Measurements from ENCODE around the gene OTOF.

- TF ChIP-seq CTCF (IDR thresholded peaks at IDR 0.05): no peak
- TF ChIP-seq POLR2A (IDR thresholded peaks at IDR 0.05): no peak
Measured at GRCh38 chr2:26511466-26511865, 33.5 kb upstream of the OTOF start.
